Left renal pelvis (tissue), 4 donors: ENCODE data around the gene WDR91. TPM values are rescaled to one million over a fixed set of nuclear protein-coding genes. Genes with fewer than 3 reads are reported as not detected.
A peak's percentile ranks its signal among the peaks of the same experiment; 100 is the strongest.
"Not testable (repeated sequence)": the region's sequence is repeated elsewhere in the genome, so short reads cannot be mapped to it uniquely, and the experiment has no call there.

Experiments used
- DNase-seq, 4 donors: peaks; one replicate each; pipeline ENCODE4 v3.0.0-alpha.2; 2013; ENCODE audit warnings: low read depth in 4 of 4, low spot score in 3 of 4
- polyA plus RNA-seq, 4 donors: library from polyadenylated mRNA; unstranded; fragments of 120-200 nt; gene quantifications; one replicate each; pipeline ENCODE4 v1.2.1, GENCODE V29; 2013; ENCODE audit not compliant: insufficient read length in 4 of 4

Gene WDR91
- polyA plus RNA-seq, 4 donors = 16.3 to 58.5 (median 44.7) TPM

- no peak for DNase-seq
Observed at GRCh38 chr7:135181261-135181928, 29.9 kb downstream of the WDR91 start.

GRCh38 chr7:135180122-135180521 lies 31.2 kb downstream of the WDR91 start:
- no peak for DNase-seq

DNA sequence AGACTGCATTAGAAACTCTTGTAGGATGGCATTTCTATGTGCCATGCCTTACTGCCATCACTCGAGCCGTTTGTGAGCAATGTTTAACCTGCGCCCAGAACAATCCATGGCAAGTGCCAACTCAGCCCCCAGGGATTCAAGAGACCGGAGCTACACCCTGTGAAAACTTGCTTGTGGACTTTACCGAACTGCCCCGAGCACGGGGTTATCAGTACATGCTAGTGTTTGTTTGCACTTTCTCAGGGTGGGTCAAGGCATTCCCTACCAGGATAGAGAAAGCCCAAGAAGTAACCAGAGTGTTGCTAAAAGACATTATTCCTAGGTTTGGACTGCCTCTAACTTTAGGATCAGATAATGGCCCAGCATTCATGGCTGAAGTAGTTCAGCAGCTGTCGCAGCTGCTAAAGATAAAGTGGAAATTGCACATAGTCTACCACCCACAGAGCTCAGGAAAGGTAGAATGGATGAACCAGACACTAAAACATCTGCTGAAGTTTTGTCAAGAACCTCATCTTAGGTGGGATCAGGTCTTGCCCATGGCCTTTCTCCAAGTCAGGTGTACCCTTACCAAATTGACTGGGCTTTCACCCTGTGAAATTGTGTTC lies 31.9 kb downstream of the WDR91 start:
- no peak for DNase-seq

DNA sequence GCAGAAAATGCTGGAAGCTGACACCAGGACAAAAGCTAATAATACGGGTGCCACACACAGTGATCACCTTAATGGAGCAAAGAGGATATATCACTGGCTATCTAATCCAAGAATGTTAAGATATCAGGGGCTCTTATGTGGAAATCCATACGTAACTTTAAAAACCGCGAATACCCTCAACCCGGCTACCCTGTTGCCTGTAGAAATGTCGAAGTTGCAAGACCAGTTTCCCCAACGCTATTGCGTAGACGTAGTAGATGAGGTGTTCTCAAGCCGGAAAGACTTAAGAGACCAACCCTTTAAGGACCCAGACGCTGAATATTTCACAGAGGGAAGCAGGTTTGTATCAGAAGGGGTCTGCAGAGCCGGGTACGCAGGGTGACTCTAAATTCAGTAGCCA lies 33.0 kb downstream of the WDR91 start:
- DNase-seq = no peak

- no peak for DNase-seq
Observed at GRCh38 chr7:135177028-135177696, 34.2 kb downstream of the WDR91 start.

- no peak for DNase-seq
Observed at GRCh38 chr7:135175931-135176330, 35.4 kb downstream of the WDR91 start.

DNA sequence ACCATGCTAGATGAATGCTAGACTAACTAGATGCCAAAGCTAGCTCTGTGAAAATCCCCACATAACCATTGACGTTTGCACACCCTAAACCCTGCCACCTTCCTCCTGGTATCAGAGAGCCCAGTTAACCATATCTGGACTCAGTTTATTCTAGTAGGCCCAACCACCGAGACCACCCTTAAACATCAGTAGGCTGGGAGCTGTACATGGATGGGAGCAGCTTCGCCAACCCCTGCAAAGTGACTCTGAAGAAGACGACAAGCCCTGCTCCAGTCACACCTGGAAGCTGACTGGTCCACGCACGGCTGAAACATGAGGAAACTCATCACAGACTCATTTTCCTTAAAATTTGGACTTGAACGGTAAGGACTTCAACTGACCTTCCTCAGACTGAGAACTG lies 36.4 kb downstream of the WDR91 start:
- no peak for DNase-seq

- not testable (repeated sequence) for DNase-seq
Observed at GRCh38 chr7:135173916-135174315, 37.4 kb downstream of the WDR91 start.

GRCh38 chr7:135171581-135172291 lies 39.6 kb downstream of the WDR91 start:
- DNase-seq = not testable (repeated sequence)

DNA sequence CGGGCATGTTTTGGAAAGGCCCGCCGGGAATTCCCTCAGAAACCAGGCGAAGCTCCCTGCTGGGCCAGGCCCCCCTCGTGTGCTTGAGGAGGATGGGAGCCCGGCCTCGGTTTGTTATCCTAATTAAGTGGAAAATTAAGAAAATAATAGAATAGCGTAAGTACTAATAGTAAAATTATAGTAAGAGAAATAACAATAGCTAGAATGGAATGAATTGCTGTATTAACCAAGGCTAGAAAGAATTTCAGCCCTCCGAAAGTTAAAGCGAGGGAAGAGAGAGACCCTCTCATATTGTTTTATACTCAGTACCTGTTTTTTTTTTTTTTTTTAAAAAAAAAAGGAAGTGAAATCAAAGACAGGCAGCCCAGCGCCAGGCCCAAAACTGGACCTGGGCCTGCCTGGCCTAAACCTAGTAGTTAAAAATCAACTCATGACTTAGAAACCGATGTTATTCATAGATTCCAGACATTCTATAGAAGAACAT lies 40.3 kb downstream of the WDR91 start:
- not testable (repeated sequence) for DNase-seq

- peak; percentile 75 to 87 (median 85) for DNase-seq
Observed at GRCh38 chr7:135170274-135170997, 40.9 kb downstream of the WDR91 start, which contains the start of gene CYREN. TSS of gene CYREN (minus strand) at chr7:135170707. CDS start at chr7:135168922, 1,785 bp downstream.

GRCh38 chr7:135169964-135170273 lies 41.4 kb downstream of the WDR91 start:
- DNase-seq = no peak

DNA sequence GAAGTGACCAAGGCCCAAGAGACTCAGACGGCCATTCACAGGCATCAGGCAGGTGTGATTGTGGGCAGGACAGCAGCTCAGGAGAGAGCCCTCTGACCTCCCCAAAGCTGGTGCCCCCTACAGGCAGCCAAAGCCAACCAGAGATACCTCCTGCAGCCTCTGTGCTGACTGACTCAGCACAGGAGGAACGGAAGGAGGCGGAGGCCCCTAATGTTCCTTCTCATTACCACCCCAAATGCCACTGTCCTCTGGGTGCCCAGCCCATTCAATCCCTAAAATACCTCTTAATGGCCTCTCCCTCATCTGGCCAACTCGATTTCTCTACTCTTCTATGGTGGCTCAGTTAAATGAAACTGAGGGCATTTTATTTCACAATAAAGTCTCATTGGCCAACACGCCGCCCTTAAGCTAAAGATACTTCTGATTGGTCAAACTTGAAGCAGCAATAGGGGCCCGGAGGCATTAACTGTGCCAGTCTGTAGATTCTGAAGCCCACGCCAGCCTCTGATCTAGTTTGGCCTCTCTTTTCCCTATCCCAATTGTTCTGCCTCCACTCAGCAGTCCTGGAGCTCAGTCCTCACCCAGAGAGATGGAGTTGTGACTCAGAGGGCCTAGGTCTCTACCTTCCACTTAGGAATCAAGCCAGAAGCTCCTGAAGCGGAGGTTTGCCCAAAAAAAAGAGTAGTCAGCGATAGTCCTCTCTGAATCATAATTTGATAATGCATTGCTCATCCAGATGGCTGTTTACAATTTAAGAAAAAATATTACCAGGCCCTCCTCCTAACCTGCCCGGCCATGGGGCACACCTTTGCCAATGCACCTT lies 42.0 kb downstream of the WDR91 start:
- no peak for DNase-seq

DNA sequence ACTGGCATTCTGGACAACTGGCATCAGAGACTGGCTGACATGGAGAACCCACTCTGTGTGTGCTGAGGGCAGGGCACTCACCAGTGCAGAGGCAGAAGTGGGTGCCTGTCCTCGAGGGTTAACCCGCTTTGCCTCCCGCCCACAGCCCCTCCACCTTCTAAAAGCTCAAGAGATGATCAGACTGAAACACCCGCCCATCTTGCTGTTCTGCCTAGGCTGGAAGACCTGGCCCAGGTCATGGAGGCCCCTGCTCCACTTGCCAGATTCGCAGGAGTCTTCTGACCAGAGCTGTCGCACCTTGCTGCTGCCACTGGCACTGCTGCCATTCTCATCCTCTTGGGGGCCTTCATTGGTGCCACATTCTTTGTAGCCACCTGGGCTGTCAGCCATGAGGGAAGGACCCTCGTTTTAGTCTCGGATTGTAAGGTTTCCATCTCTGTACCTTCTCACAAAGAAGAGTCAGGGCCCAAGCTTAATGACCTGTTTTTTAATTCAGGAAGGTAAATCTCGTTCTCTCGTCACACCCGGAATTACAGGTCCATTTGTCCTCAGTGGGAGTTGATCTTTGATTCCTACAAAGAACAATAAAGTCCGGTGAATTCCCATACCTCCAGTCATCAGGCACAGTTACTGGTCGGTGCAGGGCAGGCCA lies 42.7 kb downstream of the WDR91 start:
- DNase-seq = no peak

- DNase-seq = no peak
Observed at GRCh38 chr7:135168001-135168400, 43.3 kb downstream of the WDR91 start.

DNA sequence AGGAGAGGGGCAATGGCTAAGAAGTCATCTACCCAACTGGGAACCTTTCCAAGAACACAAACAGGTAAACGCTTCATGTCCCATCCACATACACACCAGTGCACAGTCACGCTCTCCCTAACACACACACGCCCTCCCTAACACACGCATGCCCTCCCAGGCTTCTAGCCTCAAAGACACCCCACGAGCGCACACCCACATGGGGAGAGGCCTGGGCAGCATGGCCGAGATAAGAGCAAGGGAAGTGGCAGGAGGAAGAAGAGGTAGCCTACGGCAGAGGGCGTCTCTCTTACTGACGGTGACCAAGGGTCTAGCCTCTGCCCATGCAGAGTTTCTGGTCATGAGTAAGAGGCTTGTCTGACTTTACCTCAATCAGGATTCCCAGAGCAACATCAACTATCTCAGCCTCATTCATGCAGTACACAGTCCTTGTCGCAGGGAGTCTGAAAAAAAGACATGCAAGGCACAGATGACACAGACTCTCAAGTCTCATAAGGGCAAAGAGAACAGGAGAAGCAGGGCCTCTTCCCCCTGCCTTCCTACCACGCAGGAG lies 43.9 kb downstream of the WDR91 start:
- no peak for DNase-seq

- DNase-seq = no peak
Observed at GRCh38 chr7:135166338-135166990, 44.9 kb downstream of the WDR91 start.

DNA sequence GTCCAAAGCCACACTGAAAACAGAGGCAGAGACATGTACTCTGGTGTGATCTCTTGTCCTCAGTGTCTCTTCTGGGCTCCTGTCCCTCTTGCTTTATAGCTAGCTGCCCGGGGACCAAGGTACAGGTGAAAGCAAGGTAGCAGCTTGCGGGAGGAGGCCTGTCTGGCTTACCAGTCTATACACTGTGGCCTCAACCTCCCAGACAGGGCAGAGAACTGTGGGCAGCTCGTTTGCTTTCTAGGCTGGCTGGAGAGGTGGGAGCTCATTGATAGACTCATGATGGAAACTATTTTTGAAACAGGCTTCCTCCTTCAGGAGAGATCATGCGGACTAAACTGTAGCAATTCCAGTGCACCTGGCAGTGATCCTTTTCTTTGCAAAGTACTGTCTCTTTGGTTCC lies 45.5 kb downstream of the WDR91 start:
- DNase-seq = no peak
